Mesendoderm (in vitro differentiated cells): ENCODE measurements around the gene PCBP3.
"Not testable (repeated sequence)": the region's sequence is repeated elsewhere in the genome, so short reads cannot be mapped to it uniquely, and the experiment has no call there.

Experiments used
- DNase-seq: peaks from one replicate; pipeline ENCODE4 v3.0.0; 2013
- H2AK5ac ChIP-seq: 2 replicates; pipeline ENCODE4 v1.6.1; 2013; ENCODE audit warnings: low read length, inconsistent platforms
- H2BK120ac ChIP-seq: 2 replicates; pipeline ENCODE4 v1.6.1; 2013; ENCODE audit warnings: low read depth, mild to moderate bottlenecking, low read length, moderate library complexity, mixed read lengths
- H2BK15ac ChIP-seq: replicated peaks from 2 replicates; pipeline ENCODE4 v1.6.1; 2013; ENCODE audit warnings: low read depth, mild to moderate bottlenecking, moderate library complexity
- H2BK5ac ChIP-seq: 2 replicates; pipeline ENCODE4 v1.6.1; 2013; ENCODE audit warnings: low read length, inconsistent platforms
- H3K18ac ChIP-seq: 2 replicates; pipeline ENCODE4 v1.6.1; 2013; ENCODE audit warnings: mild to moderate bottlenecking, low read length, mixed read lengths
- H3K23ac ChIP-seq: one replicate; pipeline ENCODE4 v1.6.1; 2013; ENCODE audit warnings: low read length
- H3K27ac ChIP-seq: 2 replicates; pipeline ENCODE4 v1.5.1; 2013; ENCODE audit warnings: low read depth, mild to moderate bottlenecking, inconsistent platforms, low read length, moderate library complexity
- H3K27me3 ChIP-seq: 2 replicates; pipeline ENCODE4 v1.6.1; 2013; ENCODE audit warnings: low read length, control low read depth, mild to moderate bottlenecking, inconsistent platforms; ENCODE audit not compliant: insufficient read depth, poor library complexity
- H3K36me3 ChIP-seq: 2 replicates; pipeline ENCODE4 v1.6.1; 2013; ENCODE audit warnings: low read length, inconsistent platforms; ENCODE audit not compliant: control insufficient read depth, insufficient read depth
- H3K4ac ChIP-seq: one replicate; pipeline ENCODE4 v1.6.1; 2013; ENCODE audit warnings: low read depth, mild to moderate bottlenecking, low read length, moderate library complexity
- H3K4me1 ChIP-seq: 2 replicates; pipeline ENCODE4 v1.6.1; 2013; ENCODE audit warnings: low read depth, low read length, inconsistent platforms; ENCODE audit not compliant: control insufficient read depth
- H3K4me2 ChIP-seq: 2 replicates; pipeline ENCODE4 v1.6.1; 2013; ENCODE audit warnings: low read length
- H3K4me3 ChIP-seq: 2 replicates; pipeline ENCODE4 v1.5.1; 2013; ENCODE audit warnings: mild to moderate bottlenecking, low read length
- H3K56ac ChIP-seq: one replicate; pipeline ENCODE4 v1.6.1; 2013; ENCODE audit warnings: low read length
- H3K79me1 ChIP-seq: 2 replicates; pipeline ENCODE4 v1.6.1; 2013; ENCODE audit warnings: low read length, inconsistent platforms
- H3K79me2 ChIP-seq: 2 replicates; pipeline ENCODE4 v1.6.1; 2013; ENCODE audit warnings: mild to moderate bottlenecking, low read length; ENCODE audit not compliant: control insufficient read depth, insufficient read depth
- H3K9ac ChIP-seq: 2 replicates; pipeline ENCODE4 v1.6.1; 2013; ENCODE audit warnings: low read length, inconsistent platforms
- H4K5ac ChIP-seq: one replicate; pipeline ENCODE4 v1.6.1; 2013; ENCODE audit warnings: low read length
- H4K8ac ChIP-seq: one replicate; pipeline ENCODE4 v1.6.1; 2013; ENCODE audit warnings: low read depth, mild to moderate bottlenecking, control low read depth, low read length, moderate library complexity
- WGBS: extraction: QIAGEN DNeasy Blood & Tissue Kit; methylation state at CpG from one replicate; pipeline ENCODE4 v1.1.7; 2013; ENCODE audit warnings: low lambda C conversion rate, missing lambda C conversion rate; ENCODE audit not compliant: insufficient coverage; ENCODE audit errors: extremely low coverage; 5-methylcytosine and 5-hydroxymethylcytosine counted together

PCBP3 gene

GRCh38 chr21:45804809-45805313 lies 161.3 kb downstream of the PCBP3 start:
- H3K79me1 ChIP-seq, result no peaks in the 10 kb centered on the region
- H3K36me3 ChIP-seq, result no peaks in the 10 kb centered on the region
- H2AK5ac ChIP-seq, result no peak overlapping the region
- H4K5ac ChIP-seq, result no peak overlapping the region
- H3K4me2 ChIP-seq, result no peak overlapping the region
- H2BK120ac ChIP-seq, result no peak overlapping the region
- H3K18ac ChIP-seq, result no peak overlapping the region
- H3K4me3 ChIP-seq, result no peak overlapping the region
- no peaks in the 10 kb centered on the region for H3K27me3 ChIP-seq
- no peak overlapping the region for H3K23ac ChIP-seq
- H3K4ac ChIP-seq, result no peak overlapping the region
- H3K56ac ChIP-seq, result no peak overlapping the region
- H3K79me2 ChIP-seq, result no peaks in the 10 kb centered on the region
- H3K4me1 ChIP-seq, result no peaks in the 10 kb centered on the region
- H2BK15ac ChIP-seq, result no peak overlapping the region
- WGBS, result no CpG with 5 or more reads among the region's 13 CpGs
- no peak overlapping the region for H3K9ac ChIP-seq
- no peak overlapping the region for H4K8ac ChIP-seq
- H3K27ac ChIP-seq, result no peak overlapping the region
- no peak for DNase-seq
- H2BK5ac ChIP-seq, result no peak overlapping the region

- Histone ChIP-seq H2BK5ac (no peak overlapping the region), H3K79me1 (no peaks in the 10 kb centered on the region), H3K36me3 (no peaks in the 10 kb centered on the region), H2BK15ac (no peak overlapping the region), H4K8ac (no peak overlapping the region), H3K27ac (no peak overlapping the region), H2BK120ac (no peak overlapping the region), H3K4me2 (no peak overlapping the region), H3K4me1 (no peaks in the 10 kb centered on the region), H3K4ac (no peak overlapping the region), H3K18ac (no peak overlapping the region), H3K79me2 (no peaks in the 10 kb centered on the region), H3K27me3 (no peaks in the 10 kb centered on the region), H3K56ac (no peak overlapping the region), H3K4me3 (no peak overlapping the region), H3K9ac (no peak overlapping the region), H3K23ac (no peak overlapping the region), H2AK5ac (no peak overlapping the region), H4K5ac (no peak overlapping the region)
- no CpG with 5 or more reads among the region's 6 CpGs for WGBS
- no peak for DNase-seq
These were observed 161.8 kb downstream of the PCBP3 start for GRCh38 chr21:45805321-45805720.

GRCh38 chr21:45806042-45806441 lies 162.5 kb downstream of the PCBP3 start:
- Histone ChIP-seq H3K9ac (no peak overlapping the region), H2BK15ac (no peak overlapping the region), H3K79me2 (no peaks in the 10 kb centered on the region), H3K23ac (no peak overlapping the region), H3K36me3 (no peaks in the 10 kb centered on the region), H2BK120ac (no peak overlapping the region), H3K4me1 (no peaks in the 10 kb centered on the region), H3K79me1 (no peaks in the 10 kb centered on the region), H3K4me2 (no peak overlapping the region), H3K4ac (no peak overlapping the region), H4K8ac (no peak overlapping the region), H2AK5ac (no peak overlapping the region), H4K5ac (no peak overlapping the region), H3K4me3 (no peak overlapping the region), H3K56ac (no peak overlapping the region), H3K27me3 (no peaks in the 10 kb centered on the region), H3K18ac (no peak overlapping the region), H3K27ac (no peak overlapping the region), H2BK5ac (no peak overlapping the region)
- no CpG with 5 or more reads among the region's 11 CpGs for WGBS
- DNase-seq, result no peak

- not testable (repeated sequence) for H2BK5ac ChIP-seq, H3K36me3 ChIP-seq, H3K4me1 ChIP-seq, H3K79me1 ChIP-seq, DNase-seq, H4K8ac ChIP-seq, H3K4me2 ChIP-seq, H4K5ac ChIP-seq, H2AK5ac ChIP-seq, H3K56ac ChIP-seq, H2BK15ac ChIP-seq, H3K9ac ChIP-seq, H3K27ac ChIP-seq, H3K4me3 ChIP-seq, H3K23ac ChIP-seq, H3K27me3 ChIP-seq, H3K4ac ChIP-seq, H3K79me2 ChIP-seq, H2BK120ac ChIP-seq, H3K18ac ChIP-seq
- WGBS, result no CpG with 5 or more reads among the region's 3 CpGs
These were observed 165.1 kb downstream of the PCBP3 start for GRCh38 chr21:45808663-45809062.

- H2BK15ac ChIP-seq, result no peak overlapping the region
- WGBS, result no CpG with 5 or more reads among the region's 13 CpGs
- no peak overlapping the region for H3K9ac ChIP-seq
- H2AK5ac ChIP-seq, result no peak overlapping the region
- no peak overlapping the region for H3K18ac ChIP-seq
- no peak overlapping the region for H4K8ac ChIP-seq
- no peak overlapping the region for H3K23ac ChIP-seq
- H2BK5ac ChIP-seq, result no peak overlapping the region
- no peak overlapping the region for H3K4me2 ChIP-seq
- H3K4me1 ChIP-seq, result no peaks in the 10 kb centered on the region
- H3K79me2 ChIP-seq, result no peaks in the 10 kb centered on the region
- no peaks in the 10 kb centered on the region for H3K79me1 ChIP-seq
- no peak overlapping the region for H3K4ac ChIP-seq
- H4K5ac ChIP-seq, result no peak overlapping the region
- no peak overlapping the region for H3K56ac ChIP-seq
- H3K27ac ChIP-seq, result no peak overlapping the region
- no peaks in the 10 kb centered on the region for H3K36me3 ChIP-seq
- no peaks in the 10 kb centered on the region for H3K27me3 ChIP-seq
- no peak overlapping the region for H2BK120ac ChIP-seq
- no peak for DNase-seq
- H3K4me3 ChIP-seq, result no peak overlapping the region
These were observed 165.9 kb downstream of the PCBP3 start for GRCh38 chr21:45809421-45809820.

GRCh38 chr21:45811136-45811535 lies 167.6 kb downstream of the PCBP3 start:
- no peak overlapping the region for H3K4ac ChIP-seq
- no peaks in the 10 kb centered on the region for H3K4me1 ChIP-seq
- WGBS, result no CpG with 5 or more reads among the region's 5 CpGs

More at GRCh38 chr21:45811136-45811535, 167.6 kb downstream of the PCBP3 start:
- Histone ChIP-seq H3K79me2 (no peaks in the 10 kb centered on the region), H2BK15ac (no peak overlapping the region), H3K4me2 (no peak overlapping the region), H3K27ac (no peak overlapping the region), H3K79me1 (no peaks in the 10 kb centered on the region), H2BK5ac (no peak overlapping the region), H3K23ac (no peak overlapping the region), H3K18ac (no peak overlapping the region), H3K56ac (no peak overlapping the region), H3K36me3 (no peaks in the 10 kb centered on the region), H4K8ac (no peak overlapping the region), H2AK5ac (no peak overlapping the region), H3K4me3 (no peak overlapping the region), H2BK120ac (no peak overlapping the region), H3K9ac (no peak overlapping the region), H4K5ac (no peak overlapping the region), H3K27me3 (no peaks in the 10 kb centered on the region)
- peak; percentile 17 for DNase-seq
